Measurements from ENCODE around the gene DIDO1.

- TF ChIP-seq POLR2A (IDR thresholded peaks at IDR 0.05; ENCODE audit: low read depth, low read length) (no peak), CTCF (conservative IDR thresholded peaks at IDR 0.05; ENCODE audit: low read depth, low read length) (no peak), USF2 (IDR thresholded peaks at IDR 0.05; ENCODE audit: low read depth, low read length) (no peak), SMC3 (IDR thresholded peaks at IDR 0.05; ENCODE audit: low read depth, low read length) (no peak), RCOR1 (IDR thresholded peaks at IDR 0.05; ENCODE audit: insufficient replicate concordance, low read length) (no peak), CEBPB (IDR thresholded peaks at IDR 0.05; ENCODE audit: low read depth, low read length) (no peak), RFX5 (IDR thresholded peaks at IDR 0.05; ENCODE audit: low read depth, low read length) (no peak), CHD1 (IDR thresholded peaks at IDR 0.05; ENCODE audit: low read depth, low read length) (no peak)
Measured at GRCh38 chr20:62929051-62929538, 2.8 kb upstream of the DIDO1 start.

Measured in IMR-90 (cell line).